Measurements from ENCODE around the gene JAZF1. TPM values are rescaled to one million over a fixed set of nuclear protein-coding genes. Genes with fewer than 3 reads are reported as not detected.

The JAZF1 gene
- total and polyA plus RNA-seq, 9 of the 15 experiments (the other 6 are each of a cell fraction or from before 2014, with no cell fraction given) = 0.04 to 0.64 (median 0.11) TPM; not detected in 3

DNA sequence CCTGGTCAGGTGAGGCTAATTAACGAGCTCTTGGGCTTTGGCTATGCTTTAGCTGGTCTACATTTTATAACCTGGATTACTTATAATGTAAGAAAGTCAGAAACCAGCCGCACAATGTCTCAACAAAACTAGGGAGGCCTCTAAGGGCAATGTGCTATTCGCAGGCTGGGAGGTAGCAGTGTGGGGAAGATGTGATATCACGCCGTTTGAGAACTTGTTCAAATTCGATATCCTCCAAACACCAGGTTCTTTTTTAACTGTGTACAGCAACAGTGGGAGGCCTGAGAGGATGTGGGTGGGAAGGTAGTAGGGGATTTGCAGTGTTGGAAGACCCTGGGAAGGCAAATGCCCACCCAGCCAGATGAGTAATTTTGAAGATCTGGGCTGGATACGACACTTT is 184.5 kb downstream of the JAZF1 start:
- POLR2A ChIA-PET = no interaction called here
- no peak overlapping the region for H3K4me2 ChIP-seq (ENCODE audit: insufficient read depth, low read length)
- in situ Hi-C loops (cut with MboI) = no loop called here
- BruUV-seq (replicated peaks) = no TSS peak
- no peak overlapping the region for H3K27ac ChIP-seq (ENCODE audit: extremely low read depth, low read depth, low read length)
- peaks cover 5 to 14% of the 10 kb centered on the region in 2 experiments; a peak in 2 of 5 replicates for H3K27me3 ChIP-seq (ENCODE audit: control insufficient read depth in 2 of 2, insufficient read depth in 2 of 2, low read length in 2 of 2)
- no peaks in the 10 kb centered on the region for H4K20me1 ChIP-seq (replicated peaks; ENCODE audit: control insufficient read depth, insufficient read depth, low read length)
- no peak for TF ChIP-seq POLR3A (IDR thresholded peaks at IDR 0.05; ENCODE audit: borderline replicate concordance, extremely low read depth, insufficient read depth, insufficient read length)
- TF ChIP-seq ZKSCAN8 (CRISPR knock-in tag; IDR thresholded peaks at IDR 0.05) = no peak
- no peak for TF ChIP-seq SETDB1 (IDR thresholded peaks at IDR 0.05; ENCODE audit: low read length)
- no peak for TF ChIP-seq CEBPZ (IDR thresholded peaks at IDR 0.05; ENCODE audit: borderline replicate concordance, low read depth, low read length)
- TF ChIP-seq NCOR1 (IDR thresholded peaks at IDR 0.05) = no peak
- no peak for TF ChIP-seq ZNF217 (CRISPR knock-in tag; IDR thresholded peaks at IDR 0.05)
- TF ChIP-seq ZNF41 (CRISPR knock-in tag; conservative IDR thresholded peaks at IDR 0.05) = no peak
- no peak for TF ChIP-seq ETV6 (IDR thresholded peaks at IDR 0.05; ENCODE audit: borderline replicate concordance in 1 of 2, low read depth in 2 of 2, low read length in 1 of 2)
- TF ChIP-seq ETV6 (CRISPR knock-in tag; IDR thresholded peaks at IDR 0.05; ENCODE audit: borderline replicate concordance) = no peak
- TF ChIP-seq ARNT (IDR thresholded peaks at IDR 0.05) = no peak
- TF ChIP-seq E2F3 (CRISPR knock-in tag; IDR thresholded peaks at IDR 0.05) = no peak
- TF ChIP-seq, protein P1, sequence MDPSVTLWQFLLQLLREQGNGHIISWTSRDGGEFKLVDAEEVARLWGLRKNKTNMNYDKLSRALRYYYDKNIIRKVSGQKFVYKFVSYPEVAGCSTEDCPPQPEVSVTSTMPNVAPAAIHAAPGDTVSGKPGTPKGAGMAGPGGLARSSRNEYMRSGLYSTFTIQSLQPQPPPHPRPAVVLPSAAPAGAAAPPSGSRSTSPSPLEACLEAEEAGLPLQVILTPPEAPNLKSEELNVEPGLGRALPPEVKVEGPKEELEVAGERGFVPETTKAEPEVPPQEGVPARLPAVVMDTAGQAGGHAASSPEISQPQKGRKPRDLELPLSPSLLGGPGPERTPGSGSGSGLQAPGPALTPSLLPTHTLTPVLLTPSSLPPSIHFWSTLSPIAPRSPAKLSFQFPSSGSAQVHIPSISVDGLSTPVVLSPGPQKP (CRISPR knock-in tag; IDR thresholded peaks at IDR 0.05) = no peak
- TF ChIP-seq MCM3 (IDR thresholded peaks at IDR 0.05) = no peak
- no peak for TF ChIP-seq RBM34 (IDR thresholded peaks at IDR 0.05; ENCODE audit: borderline replicate concordance, insufficient read depth, low read length)
- TF ChIP-seq MCM5 (IDR thresholded peaks at IDR 0.05; ENCODE audit: low read depth) = no peak
- no peak for TF ChIP-seq SP1 (CRISPR knock-in tag; IDR thresholded peaks at IDR 0.05)
- TF ChIP-seq ZNF507 (tag; conservative IDR thresholded peaks at IDR 0.05) = no peak
- no peak for TF ChIP-seq ZNF224 (CRISPR knock-in tag; IDR thresholded peaks at IDR 0.05)
- no peak for TF ChIP-seq FOSL1 (tag; conservative IDR thresholded peaks at IDR 0.05)
- no peak for TF ChIP-seq ILK (tag; IDR thresholded peaks at IDR 0.05; ENCODE audit: borderline replicate concordance, low read depth)
- ATAC-seq = no peak
- no peak for DNase-seq (ENCODE audit: extremely low read depth in 1 of 4, low spot score in 3 of 4)
- WGBS (ENCODE audit: insufficient coverage, low coverage, missing lambda C conversion rate) = 1% methylated on average over 7 of the region's 7 CpGs
- H3K9me3 ChIP-seq (replicated peaks; ENCODE audit: control insufficient read depth, insufficient read depth, low read depth, low read length) = no peaks in the 10 kb centered on the region
- H3K4me3 ChIP-seq = no peak overlapping the region
- FAIRE-seq = no peak
- intact Hi-C loops (cut with micrococcal nuclease) = no loop called here
- CTCF ChIA-PET (ENCODE audit: low intra/inter-chr PET ratio) = no interaction called here
- H3K9me1 ChIP-seq (ENCODE audit: control insufficient read depth, insufficient read depth, low read length) = no peaks in the 10 kb centered on the region
- H3K4me1 ChIP-seq (replicated peaks in 1 of 2; ENCODE audit: control insufficient read depth in 2 of 2, insufficient read depth in 2 of 2, low read length in 2 of 2) = no peaks in the 10 kb centered on the region
- H2AFZ ChIP-seq (ENCODE audit: low read depth, low read length) = no peak overlapping the region
- no peak overlapping the region for H3K9ac ChIP-seq (ENCODE audit: insufficient read depth in 1 of 2, low read depth in 2 of 2, low read length in 2 of 2)
- no peaks in the 10 kb centered on the region for H3K36me3 ChIP-seq (ENCODE audit: control insufficient read depth, insufficient read depth, low read length)
- no peaks in the 10 kb centered on the region for H3K79me2 ChIP-seq (ENCODE audit: control insufficient read depth, insufficient read depth, low read length)

Data from K562 (cell line).